ENCODE measurements around the gene PTPRM.

- TF ChIP-seq, protein P1, sequence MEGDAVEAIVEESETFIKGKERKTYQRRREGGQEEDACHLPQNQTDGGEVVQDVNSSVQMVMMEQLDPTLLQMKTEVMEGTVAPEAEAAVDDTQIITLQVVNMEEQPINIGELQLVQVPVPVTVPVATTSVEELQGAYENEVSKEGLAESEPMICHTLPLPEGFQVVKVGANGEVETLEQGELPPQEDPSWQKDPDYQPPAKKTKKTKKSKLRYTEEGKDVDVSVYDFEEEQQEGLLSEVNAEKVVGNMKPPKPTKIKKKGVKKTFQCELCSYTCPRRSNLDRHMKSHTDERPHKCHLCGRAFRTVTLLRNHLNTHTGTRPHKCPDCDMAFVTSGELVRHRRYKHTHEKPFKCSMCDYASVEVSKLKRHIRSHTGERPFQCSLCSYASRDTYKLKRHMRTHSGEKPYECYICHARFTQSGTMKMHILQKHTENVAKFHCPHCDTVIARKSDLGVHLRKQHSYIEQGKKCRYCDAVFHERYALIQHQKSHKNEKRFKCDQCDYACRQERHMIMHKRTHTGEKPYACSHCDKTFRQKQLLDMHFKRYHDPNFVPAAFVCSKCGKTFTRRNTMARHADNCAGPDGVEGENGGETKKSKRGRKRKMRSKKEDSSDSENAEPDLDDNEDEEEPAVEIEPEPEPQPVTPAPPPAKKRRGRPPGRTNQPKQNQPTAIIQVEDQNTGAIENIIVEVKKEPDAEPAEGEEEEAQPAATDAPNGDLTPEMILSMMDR (conservative IDR thresholded peaks at IDR 0.05; ENCODE audit: low read depth, low read length): no peak
- TF ChIP-seq POLR2A (IDR thresholded peaks at IDR 0.05; ENCODE audit: low read depth, low read length) (no peak), USF2 (IDR thresholded peaks at IDR 0.05; ENCODE audit: low read depth, low read length) (no peak), SMC3 (IDR thresholded peaks at IDR 0.05; ENCODE audit: low read depth, low read length) (no peak), RAD21 (IDR thresholded peaks at IDR 0.05; ENCODE audit: low read length) (no peak), RCOR1 (IDR thresholded peaks at IDR 0.05; ENCODE audit: insufficient replicate concordance, low read length) (no peak), MAZ (IDR thresholded peaks at IDR 0.05; ENCODE audit: borderline replicate concordance, low read depth, low read length) (no peak)
- TF ChIP-seq, protein P2, sequence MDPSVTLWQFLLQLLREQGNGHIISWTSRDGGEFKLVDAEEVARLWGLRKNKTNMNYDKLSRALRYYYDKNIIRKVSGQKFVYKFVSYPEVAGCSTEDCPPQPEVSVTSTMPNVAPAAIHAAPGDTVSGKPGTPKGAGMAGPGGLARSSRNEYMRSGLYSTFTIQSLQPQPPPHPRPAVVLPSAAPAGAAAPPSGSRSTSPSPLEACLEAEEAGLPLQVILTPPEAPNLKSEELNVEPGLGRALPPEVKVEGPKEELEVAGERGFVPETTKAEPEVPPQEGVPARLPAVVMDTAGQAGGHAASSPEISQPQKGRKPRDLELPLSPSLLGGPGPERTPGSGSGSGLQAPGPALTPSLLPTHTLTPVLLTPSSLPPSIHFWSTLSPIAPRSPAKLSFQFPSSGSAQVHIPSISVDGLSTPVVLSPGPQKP (IDR thresholded peaks at IDR 0.05; ENCODE audit: borderline replicate concordance, low read depth, low read length): no peak
These were observed 310.5 kb downstream of the PTPRM start for GRCh38 chr18:7877609-7878008.
